Activated naive CD8-positive, alpha-beta T cell (primary cell): Measurements from ENCODE around the gene RYR2.
A peak's percentile ranks its signal among the peaks of the same experiment; 100 is the strongest.

Source experiments
- H3K27ac Mint-ChIP-seq: one replicate; pipeline ENCODE4 v1.8.0; 2021; ENCODE audit warnings: mixed read lengths
- H3K27me3 Mint-ChIP-seq: one replicate; pipeline ENCODE4 v1.8.0; 2021; ENCODE audit warnings: mixed read lengths
- H3K36me3 Mint-ChIP-seq: one replicate; pipeline ENCODE4 v1.8.0; 2021; ENCODE audit warnings: mixed read lengths
- H3K4me1 Mint-ChIP-seq: one replicate; pipeline ENCODE4 v1.8.0; 2021; ENCODE audit warnings: low read depth, mixed read lengths
- H3K4me3 Mint-ChIP-seq: one replicate; pipeline ENCODE4 v1.8.0; 2021; ENCODE audit warnings: mild to moderate bottlenecking, mixed read lengths
- H3K9me3 Mint-ChIP-seq: one replicate; pipeline ENCODE4 v1.8.0; 2021; ENCODE audit warnings: low read depth, mixed read lengths

The RYR2 gene

GRCh38 chr1:237041795-237042525 lies at the start of gene RYR2:
Gene RYR2 (plus strand): TSS chr1:237042184. CDS start chr1:237042522, 338 bp downstream.
- H3K4me1 Mint-ChIP-seq, result peaks cover 13% of the 10 kb centered on the region
- peaks cover 31% of the 10 kb centered on the region for H3K27me3 Mint-ChIP-seq
- no peaks in the 10 kb centered on the region for H3K9me3 Mint-ChIP-seq
- H3K27ac Mint-ChIP-seq, result no peak within 1 kb of the TSS
- peak within 1 kb of the TSS; percentile 69 for H3K4me3 Mint-ChIP-seq
- H3K36me3 Mint-ChIP-seq, result no peaks in the 10 kb centered on the region

- Mint-ChIP-seq H3K27me3 (peaks cover 4% of the 10 kb centered on the region), H3K4me1 (no peaks in the 10 kb centered on the region), H3K27ac (no peak overlapping the region), H3K9me3 (peaks cover 12% of the 10 kb centered on the region), H3K36me3 (no peaks in the 10 kb centered on the region), H3K4me3 (no peak overlapping the region)
These were observed 49.5 kb upstream of the RYR2 start for GRCh38 chr1:236992449-236992848.

GRCh38 chr1:236994450-236994849 lies 47.5 kb upstream of the RYR2 start:
- peaks cover 11% of the 10 kb centered on the region for H3K9me3 Mint-ChIP-seq
- no peak overlapping the region for H3K27ac Mint-ChIP-seq
- H3K4me3 Mint-ChIP-seq, result no peak overlapping the region
- H3K36me3 Mint-ChIP-seq, result no peaks in the 10 kb centered on the region
- no peaks in the 10 kb centered on the region for H3K4me1 Mint-ChIP-seq
- H3K27me3 Mint-ChIP-seq, result peaks cover 4% of the 10 kb centered on the region

GRCh38 chr1:236997361-236997760 lies 44.6 kb upstream of the RYR2 start:
- no peak overlapping the region for H3K4me3 Mint-ChIP-seq
- no peak overlapping the region for H3K27ac Mint-ChIP-seq

GRCh38 chr1:236997882-236998281 lies 44.1 kb upstream of the RYR2 start:
- Mint-ChIP-seq H3K9me3 (no peaks in the 10 kb centered on the region), H3K27me3 (peaks cover 3% of the 10 kb centered on the region), H3K36me3 (no peaks in the 10 kb centered on the region), H3K4me1 (no peaks in the 10 kb centered on the region), H3K4me3 (no peak overlapping the region), H3K27ac (no peak overlapping the region)

More at GRCh38 chr1:236997361-236997760, 44.6 kb upstream of the RYR2 start:
- Mint-ChIP-seq H3K4me1 (no peaks in the 10 kb centered on the region), H3K27me3 (peaks cover 3% of the 10 kb centered on the region), H3K36me3 (no peaks in the 10 kb centered on the region), H3K9me3 (no peaks in the 10 kb centered on the region)

GRCh38 chr1:236998546-236998945 lies 43.4 kb upstream of the RYR2 start:
- H3K27ac Mint-ChIP-seq, result no peak overlapping the region
- H3K9me3 Mint-ChIP-seq, result no peaks in the 10 kb centered on the region
- peaks cover 7% of the 10 kb centered on the region for H3K27me3 Mint-ChIP-seq
- no peak overlapping the region for H3K4me3 Mint-ChIP-seq
- H3K4me1 Mint-ChIP-seq, result no peaks in the 10 kb centered on the region
- H3K36me3 Mint-ChIP-seq, result no peaks in the 10 kb centered on the region

- Mint-ChIP-seq H3K27ac (no peak overlapping the region), H3K27me3 (peaks cover 7% of the 10 kb centered on the region), H3K4me3 (no peak overlapping the region), H3K36me3 (no peaks in the 10 kb centered on the region), H3K9me3 (no peaks in the 10 kb centered on the region), H3K4me1 (no peaks in the 10 kb centered on the region)
These were observed 41.8 kb upstream of the RYR2 start for GRCh38 chr1:237000191-237000590.

GRCh38 chr1:237003516-237003915 lies 38.5 kb upstream of the RYR2 start:
- Mint-ChIP-seq H3K27ac (no peak overlapping the region), H3K27me3 (peaks cover 7% of the 10 kb centered on the region), H3K9me3 (no peaks in the 10 kb centered on the region), H3K4me1 (no peaks in the 10 kb centered on the region), H3K36me3 (no peaks in the 10 kb centered on the region), H3K4me3 (no peak overlapping the region)

GRCh38 chr1:237004116-237004515 lies 37.9 kb upstream of the RYR2 start, which contains the start of gene MT1HL1:
Gene MT1HL1 (minus strand): TSS chr1:237004441. CDS start chr1:237004372, 69 bp downstream.
- H3K4me1 Mint-ChIP-seq, result no peaks in the 10 kb centered on the region
- no peak within 1 kb of the TSS for H3K4me3 Mint-ChIP-seq
- no peaks in the 10 kb centered on the region for H3K9me3 Mint-ChIP-seq
- peaks cover 7% of the 10 kb centered on the region for H3K27me3 Mint-ChIP-seq
- no peak within 1 kb of the TSS for H3K27ac Mint-ChIP-seq
- H3K36me3 Mint-ChIP-seq, result no peaks in the 10 kb centered on the region

GRCh38 chr1:237005674-237006073 lies 36.3 kb upstream of the RYR2 start:
- no peaks in the 10 kb centered on the region for H3K9me3 Mint-ChIP-seq
- no peaks in the 10 kb centered on the region for H3K4me1 Mint-ChIP-seq
- no peak overlapping the region for H3K27ac Mint-ChIP-seq
- H3K4me3 Mint-ChIP-seq, result no peak overlapping the region
- no peaks in the 10 kb centered on the region for H3K36me3 Mint-ChIP-seq
- peaks cover 7% of the 10 kb centered on the region for H3K27me3 Mint-ChIP-seq

- no peaks in the 10 kb centered on the region for H3K36me3 Mint-ChIP-seq
These were observed 34.7 kb upstream of the RYR2 start for GRCh38 chr1:237007147-237007881.

GRCh38 chr1:237009611-237010010 lies 32.4 kb upstream of the RYR2 start:
- peaks cover 3% of the 10 kb centered on the region for H3K27me3 Mint-ChIP-seq
- H3K36me3 Mint-ChIP-seq, result no peaks in the 10 kb centered on the region
- H3K4me3 Mint-ChIP-seq, result no peak overlapping the region
- H3K9me3 Mint-ChIP-seq, result no peaks in the 10 kb centered on the region
- H3K4me1 Mint-ChIP-seq, result no peaks in the 10 kb centered on the region
- no peak overlapping the region for H3K27ac Mint-ChIP-seq

More at GRCh38 chr1:237007147-237007881, 34.7 kb upstream of the RYR2 start:
- Mint-ChIP-seq H3K4me3 (no peak overlapping the region), H3K27me3 (peaks cover 8% of the 10 kb centered on the region), H3K4me1 (no peaks in the 10 kb centered on the region), H3K9me3 (no peaks in the 10 kb centered on the region), H3K27ac (no peak overlapping the region)

GRCh38 chr1:237011432-237011831 lies 30.6 kb upstream of the RYR2 start:
- peaks cover 3% of the 10 kb centered on the region for H3K27me3 Mint-ChIP-seq

GRCh38 chr1:237012361-237012760 lies 29.6 kb upstream of the RYR2 start:
- no peaks in the 10 kb centered on the region for H3K36me3 Mint-ChIP-seq
- no peak overlapping the region for H3K4me3 Mint-ChIP-seq
- no peak overlapping the region for H3K27ac Mint-ChIP-seq
- peaks cover 3% of the 10 kb centered on the region for H3K27me3 Mint-ChIP-seq
- H3K9me3 Mint-ChIP-seq, result no peaks in the 10 kb centered on the region
- no peaks in the 10 kb centered on the region for H3K4me1 Mint-ChIP-seq

More at GRCh38 chr1:237011432-237011831, 30.6 kb upstream of the RYR2 start:
- H3K9me3 Mint-ChIP-seq, result no peaks in the 10 kb centered on the region
- H3K4me1 Mint-ChIP-seq, result no peaks in the 10 kb centered on the region
- H3K27ac Mint-ChIP-seq, result no peak overlapping the region
- H3K4me3 Mint-ChIP-seq, result no peak overlapping the region
- no peaks in the 10 kb centered on the region for H3K36me3 Mint-ChIP-seq

- Mint-ChIP-seq H3K27ac (no peak overlapping the region), H3K27me3 (peaks cover 3% of the 10 kb centered on the region), H3K36me3 (no peaks in the 10 kb centered on the region), H3K9me3 (no peaks in the 10 kb centered on the region), H3K4me3 (no peak overlapping the region), H3K4me1 (no peaks in the 10 kb centered on the region)
These were observed 29.1 kb upstream of the RYR2 start for GRCh38 chr1:237012788-237013383.
